Urinary bladder (tissue), 4 donors: Measurements from ENCODE around the gene DHCR24. TPM values are rescaled to one million over a fixed set of nuclear protein-coding genes. Genes with fewer than 3 reads are reported as not detected.

Experiments used
- DNase-seq: peaks from one replicate; pipeline ENCODE4 v3.0.0-alpha.2; 2015; ENCODE audit errors: extremely low spot score
- H3K27ac ChIP-seq: one replicate; pipeline ENCODE4 v1.5.1; 2013; ENCODE audit warnings: low read depth, mild to moderate bottlenecking, moderate library complexity
- H3K36me3 ChIP-seq: one replicate; pipeline ENCODE4 v1.6.1; 2013; ENCODE audit warnings: mild to moderate bottlenecking, moderate library complexity; ENCODE audit not compliant: insufficient read depth
- H3K4me1 ChIP-seq: one replicate; pipeline ENCODE4 v1.6.1; 2013; ENCODE audit warnings: mild to moderate bottlenecking, moderate library complexity; ENCODE audit not compliant: insufficient read depth
- H3K4me3 ChIP-seq: one replicate; pipeline ENCODE4 v1.5.1; 2013; ENCODE audit warnings: low read depth, low read length
- WGBS: extraction: QIAGEN DNeasy Blood & Tissue Kit; methylation state at CpG from one replicate; pipeline ENCODE4 v1.1.7; 2013; 5-methylcytosine and 5-hydroxymethylcytosine counted together
- polyA plus RNA-seq: library from polyadenylated mRNA; stranded (reverse); fragments of 200-250 nt; gene quantifications from one replicate; pipeline ENCODE4 v1.2.3, GENCODE V29; 2013
- total RNA-seq: library from RNA; depleted of rRNA; stranded (reverse); fragments of >200 nt; gene quantifications from one replicate; pipeline ENCODE4 v1.2.3, GENCODE V29; 2014
- donor health status: healthy with polysubstance abuse.
- donor health status: healthy.

The DHCR24 gene
- total and polyA plus RNA-seq, 2 donors = 22.6 to 23.4 TPM

DNA sequence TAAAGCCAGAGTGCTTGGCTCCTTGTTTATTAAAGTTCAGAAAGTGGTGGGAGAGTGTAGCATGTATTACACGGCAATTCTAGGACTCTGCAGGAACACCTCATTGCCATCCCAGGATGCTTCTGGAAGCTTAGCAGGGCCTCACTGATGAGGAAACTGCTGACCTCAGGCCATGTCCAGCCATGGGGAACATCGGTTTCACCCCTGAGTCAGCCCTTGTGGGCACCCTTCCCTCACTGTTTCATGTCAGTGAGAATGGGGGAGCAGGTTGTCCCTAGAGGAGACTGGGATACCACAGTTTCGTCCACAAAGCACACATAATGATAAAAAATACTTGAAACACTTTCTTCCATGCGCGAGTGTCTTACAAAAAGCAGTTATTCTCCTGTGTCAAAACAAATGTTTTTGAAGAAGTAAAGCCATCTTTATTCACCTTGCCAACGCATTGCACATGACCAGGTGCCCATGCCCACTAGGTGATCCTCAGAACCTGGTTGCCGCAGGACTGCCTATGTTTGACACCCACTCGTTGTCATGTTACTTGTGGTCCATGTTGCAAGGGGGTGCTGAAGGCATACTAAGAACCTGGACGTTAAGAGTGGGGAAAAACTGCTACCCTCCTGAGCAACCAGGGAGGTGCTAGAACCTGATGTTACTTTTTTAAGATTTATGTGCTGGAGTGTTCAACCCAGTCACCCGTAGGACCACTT lies 44.6 kb downstream of the DHCR24 start:
- no peak overlapping the region for H3K27ac ChIP-seq
- DNase-seq = no peak
- no peak overlapping the region for H3K4me3 ChIP-seq
- no peaks in the 10 kb centered on the region for H3K4me1 ChIP-seq
- H3K36me3 ChIP-seq = no peaks in the 10 kb centered on the region
- WGBS = 91% methylated on average over 10 of the region's 10 CpGs

DNA sequence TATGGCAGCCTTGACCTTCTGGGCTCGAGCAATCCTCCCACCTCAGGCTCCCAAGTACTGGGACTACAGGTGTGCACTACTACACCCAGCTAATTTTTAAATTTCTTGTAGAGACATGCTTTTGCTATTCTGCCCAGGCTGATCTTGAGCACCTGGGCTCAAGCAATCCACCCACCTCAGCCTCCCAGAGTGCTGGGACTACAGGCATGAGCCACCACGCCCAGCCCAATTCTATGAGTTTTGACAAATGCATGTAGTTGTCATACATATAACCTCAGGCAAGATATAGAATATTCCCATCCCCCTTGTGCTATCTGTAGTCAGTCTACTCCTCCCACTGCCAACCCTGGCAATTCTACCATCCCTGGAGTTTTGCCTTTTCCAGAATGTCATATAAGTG lies 47.2 kb downstream of the DHCR24 start:
- no peaks in the 10 kb centered on the region for H3K4me1 ChIP-seq
- H3K27ac ChIP-seq = no peak overlapping the region
- no peak overlapping the region for H3K4me3 ChIP-seq
- H3K36me3 ChIP-seq = no peaks in the 10 kb centered on the region
- WGBS = 67% methylated on average over 2 of the region's 2 CpGs
- DNase-seq = no peak

DNA sequence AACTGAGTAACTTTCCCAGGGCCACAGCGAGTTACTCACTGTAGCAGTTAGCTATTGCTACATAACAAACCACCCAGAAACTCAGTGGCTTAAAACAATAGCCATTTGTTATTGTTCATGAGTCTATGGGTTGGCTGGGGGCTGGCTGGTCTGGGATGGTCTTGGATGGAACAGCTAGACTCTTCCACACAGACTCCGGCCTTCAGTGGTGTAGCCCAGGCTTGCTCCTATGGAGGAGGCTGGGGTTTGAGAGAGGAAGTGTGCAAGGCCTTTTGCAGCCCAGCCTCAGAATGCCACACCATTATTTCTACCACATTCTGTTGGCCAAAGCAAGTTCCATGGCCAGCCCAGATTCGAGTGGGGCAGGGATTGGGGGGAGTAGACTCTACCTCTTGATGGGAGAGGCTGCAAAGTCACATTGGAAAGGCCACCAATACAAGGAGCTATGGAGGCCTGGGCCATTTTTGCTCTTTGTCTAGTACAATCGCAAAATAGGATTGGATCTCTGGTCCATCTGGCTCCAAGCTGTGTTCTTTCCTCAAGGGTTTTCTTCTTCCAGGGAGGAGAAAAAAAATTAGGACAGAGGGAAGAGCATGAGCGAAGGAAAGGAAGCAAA lies 48.3 kb downstream of the DHCR24 start:
- 92% methylated on average over 5 of the region's 5 CpGs for WGBS
- no peak for DNase-seq
- no peak overlapping the region for H3K4me3 ChIP-seq
- H3K36me3 ChIP-seq = no peaks in the 10 kb centered on the region
- no peak overlapping the region for H3K27ac ChIP-seq
- no peaks in the 10 kb centered on the region for H3K4me1 ChIP-seq

DNA sequence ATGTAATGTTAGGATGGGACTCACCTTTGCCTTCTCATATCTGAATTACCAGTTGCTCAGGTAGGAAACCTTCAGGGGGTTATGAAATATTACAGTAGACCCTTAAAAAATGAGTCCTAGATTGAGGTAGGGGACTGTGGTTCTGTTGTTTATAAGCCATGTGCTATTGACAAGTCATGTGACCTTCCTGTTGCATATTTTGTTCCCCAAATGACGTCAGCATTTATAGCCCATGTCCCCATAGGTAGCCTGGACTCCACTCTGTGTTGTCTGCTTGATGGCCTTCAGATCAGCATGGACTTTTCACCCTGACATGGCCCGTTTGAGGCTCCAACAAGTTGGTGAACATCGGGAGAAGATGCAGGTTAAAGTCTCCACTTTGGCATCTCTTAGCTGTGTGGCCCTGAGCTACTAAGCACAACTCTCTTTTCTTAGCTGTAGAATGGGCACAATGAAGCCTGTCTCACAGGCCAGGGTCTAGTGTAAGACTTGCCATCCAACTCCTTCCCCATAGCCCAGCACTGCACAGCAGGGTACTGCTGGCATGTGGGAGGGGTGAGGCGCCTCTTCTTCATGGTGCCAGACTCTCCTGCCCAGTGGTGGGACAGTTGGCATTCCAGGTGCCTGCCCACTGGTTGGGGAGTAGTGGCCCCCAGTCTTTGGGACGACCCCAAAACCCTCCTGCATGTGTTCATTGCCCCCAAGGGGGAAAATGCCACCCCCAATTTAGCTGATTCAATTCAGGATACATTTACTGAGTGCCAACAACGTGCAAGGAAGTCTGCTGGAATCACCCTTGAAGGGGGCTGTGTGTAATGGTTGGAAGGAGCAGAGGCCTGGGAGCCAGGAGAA lies 49.8 kb downstream of the DHCR24 start:
- no peak overlapping the region for H3K4me3 ChIP-seq
- 76% methylated on average over 6 of the region's 6 CpGs for WGBS
- DNase-seq = no peak
- no peak overlapping the region for H3K27ac ChIP-seq
- no peaks in the 10 kb centered on the region for H3K36me3 ChIP-seq
- no peaks in the 10 kb centered on the region for H3K4me1 ChIP-seq

DNA sequence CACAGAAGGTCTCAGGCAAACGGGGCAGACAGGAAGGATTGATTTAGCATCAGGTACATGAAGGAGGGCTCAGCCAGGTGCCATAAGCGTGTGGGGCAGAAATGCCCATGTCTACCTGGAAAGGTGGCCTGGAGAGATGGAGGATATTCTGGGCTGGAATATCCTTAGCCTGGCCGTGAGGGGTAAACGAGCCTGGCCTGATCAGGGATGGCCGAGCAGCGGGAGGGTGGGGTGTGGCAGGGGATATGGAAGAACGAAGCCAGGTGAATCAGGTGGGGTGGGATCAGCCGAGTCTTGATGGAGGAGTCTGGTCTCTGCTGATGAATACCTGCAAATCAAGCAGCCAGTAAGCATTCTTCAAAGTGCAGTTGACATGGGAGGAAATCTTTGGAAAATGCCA lies 50.4 kb downstream of the DHCR24 start:
- Histone ChIP-seq H3K27ac (no peak overlapping the region), H3K4me3 (no peak overlapping the region), H3K36me3 (no peaks in the 10 kb centered on the region), H3K4me1 (no peaks in the 10 kb centered on the region)
- WGBS = 82% methylated on average over 8 of the region's 8 CpGs
- DNase-seq = no peak

DNA sequence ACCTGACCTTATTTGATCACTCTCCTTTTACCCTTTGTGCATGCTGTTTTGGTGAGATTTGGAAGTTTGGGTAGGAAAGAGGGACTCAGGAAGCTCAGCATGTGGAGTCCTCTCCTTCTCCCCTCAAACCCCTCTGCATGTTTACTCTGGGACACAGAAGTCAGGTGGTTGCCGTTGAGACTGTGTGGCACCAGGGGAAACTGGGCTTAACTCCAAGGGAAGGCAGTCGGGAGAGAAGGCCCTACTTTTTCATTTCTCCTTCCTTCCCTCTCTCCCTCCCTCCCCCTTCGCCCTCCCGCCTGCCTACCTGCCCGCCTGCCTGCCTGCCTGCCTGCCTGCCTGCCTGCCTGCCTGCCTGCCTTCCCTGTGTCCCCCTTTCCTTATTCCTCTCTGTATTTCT lies 51.0 kb downstream of the DHCR24 start:
- H3K27ac ChIP-seq = no peak overlapping the region
- no peaks in the 10 kb centered on the region for H3K36me3 ChIP-seq
- no peak overlapping the region for H3K4me3 ChIP-seq
- no peaks in the 10 kb centered on the region for H3K4me1 ChIP-seq
- DNase-seq = no peak
- 56% methylated on average over 5 of the region's 5 CpGs for WGBS

DNA sequence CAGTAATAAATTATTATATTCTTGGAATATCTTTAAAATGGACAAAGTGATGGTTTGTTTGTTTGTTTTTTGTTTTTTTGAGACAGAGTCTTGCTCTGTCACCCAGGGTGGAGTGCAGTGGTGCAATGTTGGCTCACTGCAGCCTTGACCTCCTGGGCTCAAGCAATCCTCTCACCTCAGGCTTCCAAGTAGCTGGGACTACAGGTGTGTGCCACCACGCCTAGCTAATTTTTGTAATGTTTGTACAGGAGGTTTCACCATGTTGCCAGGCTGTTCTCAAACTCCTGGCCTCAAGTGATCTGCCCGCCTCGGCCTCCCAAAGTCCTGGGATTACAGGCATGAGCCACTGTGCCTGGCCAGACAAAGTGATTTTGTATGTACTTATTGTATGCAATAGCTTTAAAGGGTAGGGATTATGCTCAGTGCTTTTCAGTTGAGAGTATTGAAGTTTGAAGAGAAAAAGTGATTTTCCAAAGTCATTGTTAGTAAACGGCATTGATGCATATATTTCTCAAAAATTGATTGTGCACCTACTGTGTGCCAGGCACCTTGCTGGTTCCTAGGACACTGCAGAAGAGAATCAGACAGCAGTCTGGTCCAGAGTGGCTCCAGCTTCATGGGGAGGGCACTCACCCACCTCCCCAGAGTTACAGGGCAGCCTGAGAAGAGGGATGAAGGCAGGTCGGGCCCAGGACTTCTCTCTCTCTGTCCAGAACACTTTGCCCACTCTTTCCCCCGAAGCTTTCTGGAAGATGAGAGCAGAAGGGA lies 51.7 kb downstream of the DHCR24 start:
- DNase-seq = no peak
- Histone ChIP-seq H3K4me3 (no peak overlapping the region), H3K4me1 (no peaks in the 10 kb centered on the region), H3K27ac (no peak overlapping the region), H3K36me3 (no peaks in the 10 kb centered on the region)
- WGBS = 80% methylated on average over 6 of the region's 6 CpGs

DNA sequence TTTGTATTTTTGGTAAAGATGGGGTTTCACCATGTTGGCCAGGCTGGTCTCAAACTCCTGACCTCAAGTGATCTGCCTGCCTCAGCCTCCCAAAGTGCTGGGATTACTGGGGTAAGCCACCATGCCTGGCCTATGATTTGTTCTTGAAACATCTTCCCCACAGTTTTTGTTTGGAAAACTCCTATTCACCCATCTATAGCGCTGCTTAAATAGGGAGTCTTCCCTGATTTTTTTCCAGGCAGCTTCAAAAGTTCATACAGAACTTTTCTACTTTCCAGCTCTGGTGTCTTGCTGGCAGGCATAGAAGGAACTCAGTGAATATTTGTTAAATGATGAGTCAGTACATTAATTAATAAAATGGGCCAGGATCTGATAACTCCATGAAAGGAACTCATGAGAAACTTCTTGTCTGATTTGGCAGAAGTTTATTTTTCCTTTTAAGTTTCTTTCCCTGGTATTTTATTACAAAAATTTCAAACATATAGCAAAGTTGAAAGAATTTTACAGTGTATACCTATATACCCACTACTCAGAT lies 52.9 kb downstream of the DHCR24 start:
- Histone ChIP-seq H3K4me1 (no peaks in the 10 kb centered on the region), H3K27ac (no peak overlapping the region), H3K36me3 (no peaks in the 10 kb centered on the region), H3K4me3 (no peak overlapping the region)
- WGBS = 93% methylated on average over 1 of the region's 1 CpG
- no peak for DNase-seq

DNA sequence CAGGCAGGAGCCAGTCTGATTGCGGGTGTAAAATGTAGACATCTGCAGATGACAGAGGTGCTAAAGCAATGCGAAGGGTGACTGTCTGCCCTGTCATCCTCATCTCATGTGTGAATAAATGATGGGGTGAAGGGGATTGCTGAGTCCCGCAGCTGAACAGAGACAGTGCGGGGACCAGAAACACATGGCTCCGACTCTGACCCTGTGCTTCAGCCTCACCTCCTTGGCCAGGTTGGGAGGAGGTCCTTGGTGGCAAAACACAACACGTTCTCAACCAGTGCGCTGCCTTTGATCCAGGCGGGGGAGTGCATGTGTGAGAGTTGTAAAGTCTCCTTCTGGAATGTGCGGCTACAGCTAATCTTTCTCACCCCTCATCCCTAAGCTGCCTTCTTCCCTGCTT lies 53.9 kb downstream of the DHCR24 start:
- Histone ChIP-seq H3K4me1 (no peaks in the 10 kb centered on the region), H3K4me3 (no peak overlapping the region), H3K36me3 (no peaks in the 10 kb centered on the region), H3K27ac (no peak overlapping the region)
- no peak for DNase-seq
- WGBS = 74% methylated on average over 9 of the region's 9 CpGs

DNA sequence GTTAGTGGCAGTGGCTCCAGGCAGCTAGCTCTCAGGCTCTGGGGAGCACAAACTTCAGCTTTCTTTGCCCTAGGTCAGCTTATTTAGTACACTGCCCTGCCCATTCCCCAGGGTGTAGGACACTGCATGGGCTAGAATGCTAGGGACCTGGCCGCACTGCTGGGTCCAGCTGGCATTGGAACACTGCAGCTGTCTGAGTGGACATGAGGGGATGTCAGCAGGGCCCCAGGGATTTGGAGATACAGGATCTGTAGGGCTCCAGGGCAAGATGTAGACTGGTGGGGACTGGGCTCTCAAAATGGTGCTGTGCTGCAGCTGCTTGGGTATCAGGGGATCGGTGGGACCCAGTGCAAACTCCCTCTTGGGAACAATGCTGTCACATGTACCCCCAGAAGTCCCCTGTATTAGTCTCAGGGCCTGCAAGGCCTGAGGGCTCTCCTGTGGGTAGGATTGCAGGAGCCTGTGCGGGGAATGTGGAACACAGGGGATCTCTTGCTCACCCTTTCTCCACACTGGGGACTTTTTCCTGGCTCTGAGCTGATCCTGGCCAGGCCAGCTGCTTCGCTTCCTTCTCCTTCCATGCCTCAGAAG lies 60.7 kb downstream of the DHCR24 start:
- Histone ChIP-seq H3K4me1 (no peaks in the 10 kb centered on the region), H3K4me3 (no peak overlapping the region), H3K36me3 (no peaks in the 10 kb centered on the region), H3K27ac (no peak overlapping the region)
- 90% methylated on average over 4 of the region's 4 CpGs for WGBS
- DNase-seq = no peak

DNA sequence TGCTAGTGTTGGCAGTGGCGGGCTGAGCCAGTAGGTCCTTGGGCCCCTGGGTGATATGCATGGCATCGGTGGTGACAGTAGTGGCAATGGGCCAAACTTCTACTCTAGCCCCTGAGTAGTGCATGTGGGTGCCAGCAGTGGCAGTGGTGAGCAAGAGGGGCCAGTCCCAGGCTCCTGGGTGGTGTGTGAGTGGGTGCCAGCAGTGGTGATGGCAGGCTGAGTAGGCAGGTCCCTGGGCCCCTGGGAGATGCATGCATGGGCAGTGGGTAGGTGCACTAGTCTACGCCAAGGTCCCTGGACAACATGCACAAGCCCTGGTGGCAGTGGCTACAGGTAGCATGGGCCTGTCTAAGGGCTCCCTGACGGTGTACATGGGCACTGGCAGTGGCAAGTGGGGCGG lies 61.3 kb downstream of the DHCR24 start:
- no peaks in the 10 kb centered on the region for H3K4me1 ChIP-seq
- DNase-seq = no peak
- WGBS = 95% methylated on average over 5 of the region's 5 CpGs

DNA sequence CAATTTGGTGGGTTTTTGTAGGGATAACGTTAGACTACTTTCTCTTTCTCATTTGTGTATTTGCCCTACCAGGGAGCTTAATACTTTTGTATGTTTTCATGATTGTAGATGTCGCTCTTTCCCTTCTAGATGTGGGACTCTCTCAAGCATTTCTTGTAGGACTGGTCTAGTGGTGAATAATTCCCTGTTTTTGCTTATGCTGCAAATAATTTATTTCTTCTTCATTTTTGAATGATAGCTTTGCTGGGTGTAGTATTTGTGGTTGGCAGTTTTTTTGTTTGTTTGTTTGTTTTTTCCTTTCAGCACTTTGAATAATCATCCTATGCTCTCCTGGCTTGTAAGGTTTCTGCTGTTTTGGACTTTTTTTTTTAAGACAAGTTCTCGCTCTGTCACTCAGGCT lies 63.3 kb downstream of the DHCR24 start:
- Histone ChIP-seq H3K4me3 (no peak overlapping the region), H3K4me1 (no peaks in the 10 kb centered on the region), H3K27ac (no peak overlapping the region), H3K36me3 (no peaks in the 10 kb centered on the region)
- no peak for DNase-seq
- WGBS = 90% methylated on average over 3 of the region's 3 CpGs

More for the DNA sequence above, 61.3 kb downstream of the DHCR24 start:
- Histone ChIP-seq H3K4me3 (no peak overlapping the region), H3K27ac (no peak overlapping the region), H3K36me3 (no peaks in the 10 kb centered on the region)

DNA sequence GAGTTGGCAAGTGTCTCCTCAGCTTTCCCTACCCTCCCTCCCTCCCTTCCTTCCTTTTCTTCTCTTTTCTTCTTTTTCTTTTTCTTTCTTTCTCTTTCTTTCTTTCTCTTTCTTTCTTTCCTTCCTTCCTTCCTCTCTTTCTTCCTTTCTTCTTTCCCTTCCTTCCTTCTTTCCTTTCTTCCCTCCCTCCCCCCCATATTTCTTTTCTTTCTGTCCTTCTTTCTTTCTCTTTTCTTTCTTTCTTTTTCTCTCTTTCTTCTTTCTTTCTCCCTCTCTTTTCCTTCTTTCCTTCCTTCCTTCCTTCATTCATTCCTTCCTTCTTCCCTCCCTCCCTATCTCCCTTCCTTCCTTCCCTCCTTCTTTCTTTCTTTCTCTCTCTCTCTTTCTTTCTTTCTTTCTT lies 67.3 kb downstream of the DHCR24 start:
- DNase-seq = no peak
- no peaks in the 10 kb centered on the region for H3K4me1 ChIP-seq
- H3K27ac ChIP-seq = no peak overlapping the region
- H3K4me3 ChIP-seq = no peak overlapping the region
- no peaks in the 10 kb centered on the region for H3K36me3 ChIP-seq
